GM12873 (cell line): ENCODE measurements around the gene MUCL1.

Experiments
- CTCF ChIP-seq: IDR thresholded peaks from 2 replicates; pipeline ENCODE4 v1.5.1; 2012; ENCODE audit warnings: low read depth, mild to moderate bottlenecking, moderate library complexity, low read length, control low read depth; ENCODE audit not compliant: insufficient read depth; ENCODE audit errors: missing control alignments

Gene MUCL1

GRCh38 chr12:54853933-54854538 is at the start of gene MUCL1:
Gene MUCL1 (plus strand): TSS chr12:54854516. CDS start chr12:54854583, 67 bp downstream.
- peak; percentile 88 for TF ChIP-seq CTCF

GRCh38 chr12:54821676-54822075 is 32.6 kb upstream of the MUCL1 start:
- TF ChIP-seq CTCF: no peak

GRCh38 chr12:54824402-54824801 is 29.9 kb upstream of the MUCL1 start:
- TF ChIP-seq CTCF: peak; percentile 44

GRCh38 chr12:54829511-54829910 is 24.8 kb upstream of the MUCL1 start:
- TF ChIP-seq CTCF: no peak

GRCh38 chr12:54830199-54830598 is 24.1 kb upstream of the MUCL1 start:
- TF ChIP-seq CTCF: no peak

GRCh38 chr12:54831631-54832030 is 22.7 kb upstream of the MUCL1 start:
- no peak for TF ChIP-seq CTCF

GRCh38 chr12:54840244-54840865 is 14.0 kb upstream of the MUCL1 start:
- no peak for TF ChIP-seq CTCF
